GM18505 (cell line): ENCODE measurements around the gene SHROOM4.

Source experiments
- ATAC-seq: cut with Tn5 transposase; IDR thresholded peaks from one replicate; pipeline ENCODE4 v1.9.1; 2021; ENCODE audit not compliant: unreplicated experiment
- POLR2A ChIP-seq: IDR thresholded peaks from 4 replicates; pipeline ENCODE4 v1.6.1; 2011; ENCODE audit warnings: borderline replicate concordance; ENCODE audit not compliant: insufficient read depth, insufficient read length; ENCODE audit errors: extremely low read depth

The SHROOM4 gene

GRCh38 chrX:50768801-50769200, 45.2 kb downstream of the SHROOM4 start:
- TF ChIP-seq POLR2A, result no peak
- no peak for ATAC-seq

GRCh38 chrX:50765986-50766385, 48.0 kb downstream of the SHROOM4 start:
- no peak for TF ChIP-seq POLR2A
- ATAC-seq, result no peak

- no peak for ATAC-seq
- no peak for TF ChIP-seq POLR2A
Observed at GRCh38 chrX:50762578-50762977, 51.4 kb downstream of the SHROOM4 start.

GRCh38 chrX:50756276-50756675, 57.7 kb downstream of the SHROOM4 start:
- ATAC-seq, result no peak
- no peak for TF ChIP-seq POLR2A

- ATAC-seq, result no peak
- no peak for TF ChIP-seq POLR2A
Observed at GRCh38 chrX:50751091-50751490, 62.9 kb downstream of the SHROOM4 start.

- no peak for ATAC-seq
- no peak for TF ChIP-seq POLR2A
Observed at GRCh38 chrX:50747471-50747900, 66.5 kb downstream of the SHROOM4 start.

GRCh38 chrX:50736656-50737055, 77.3 kb downstream of the SHROOM4 start:
- no peak for TF ChIP-seq POLR2A
- no peak for ATAC-seq

GRCh38 chrX:50726296-50726695, 87.7 kb downstream of the SHROOM4 start:
- no peak for ATAC-seq
- TF ChIP-seq POLR2A, result no peak

GRCh38 chrX:50725310-50725709, 88.7 kb downstream of the SHROOM4 start:
- ATAC-seq, result no peak
- TF ChIP-seq POLR2A, result no peak

- ATAC-seq, result no peak
- no peak for TF ChIP-seq POLR2A
Observed at GRCh38 chrX:50723006-50723405, 91.0 kb downstream of the SHROOM4 start.

- no peak for TF ChIP-seq POLR2A
- ATAC-seq, result no peak
Observed at GRCh38 chrX:50721764-50722521, 92.1 kb downstream of the SHROOM4 start.

- no peak for TF ChIP-seq POLR2A
- ATAC-seq, result no peak
Observed at GRCh38 chrX:50719614-50720013, 94.4 kb downstream of the SHROOM4 start.

GRCh38 chrX:50718776-50719175, 95.2 kb downstream of the SHROOM4 start:
- ATAC-seq, result no peak
- no peak for TF ChIP-seq POLR2A

GRCh38 chrX:50716706-50717105, 97.3 kb downstream of the SHROOM4 start:
- TF ChIP-seq POLR2A, result no peak
- no peak for ATAC-seq
